A549 (cell line): ENCODE measurements around the gene SIN3A. TPM values are rescaled to one million over a fixed set of nuclear protein-coding genes. Genes with fewer than 3 reads are reported as not detected.
A peak's percentile ranks its signal among the peaks of the same experiment; 100 is the strongest.

ENCODE experiments used
- ATAC-seq, 2 experiments: fragments of 200-7000 bp in 1 of 2; fragments of >200 bp in 1 of 2; cut with Nextera tagmentation in 1 of 2; cut with Tn5 transposase in 1 of 2; 3 replicates each; pipeline versions ENCODE4 v1.8.0 to v1.9.1; 2018 to 2020; ENCODE audit warnings: mild to moderate bottlenecking in 1 of 2, moderate library complexity in 1 of 2
- CTCF ChIA-PET: fragments of 300-600 bp; sonication (Branson Sonifier 250); formaldehyde crosslinking; extraction: SDS; loops from one replicate; lab custom pipeline; 2021; ENCODE audit warnings: antibody characterized with exemption, inconsistent platforms; lab: Yijun Ruan, JAX
- POLR2A ChIA-PET: fragments of 350-600 bp; formaldehyde crosslinking; extraction: SDS; loops from one replicate; lab custom pipeline; 2021; ENCODE audit warnings: antibody characterized with exemption, inconsistent platforms; lab: Yijun Ruan, JAX
- DNase-seq, 2 experiments: peaks; one replicate each; pipeline versions ENCODE4 v3.0.0 to v3.0.0-alpha.2; 2011 to 2016; ENCODE audit warnings: low read depth in 1 of 2, low spot score in 1 of 2
- FAIRE-seq: peaks from 2 replicates; lab custom pipeline; 2011; peaks lifted over from hg19 to GRCh38; lab: Jason Lieb, UNC
- H3K27ac ChIP-seq, 2 experiments: fragments of >200 bp; sonication (Bioruptor Twin); formaldehyde crosslinking; 3 replicates each; pipeline ENCODE4 v1.5.1; 2016 to 2017
- H3K4me1 ChIP-seq: fragments of >200 bp; sonication (Bioruptor Twin); formaldehyde crosslinking; 3 replicates; pipeline ENCODE4 v1.6.1; 2016
- H3K4me2 ChIP-seq: fragments of >200 bp; sonication (Bioruptor Twin); formaldehyde crosslinking; 3 replicates; pipeline ENCODE4 v1.6.1; 2016
- H3K4me3 ChIP-seq: fragments of >200 bp; sonication (Bioruptor Twin); formaldehyde crosslinking; 3 replicates; pipeline ENCODE4 v1.5.1; 2016
- H3K9me3 ChIP-seq: fragments of >200 bp; sonication (Bioruptor Twin); formaldehyde crosslinking; 3 replicates; pipeline ENCODE4 v1.6.1; 2016
- CHD2 ChIP-seq: fragments of 150-350 bp; IDR thresholded peaks from 2 replicates; pipeline ENCODE4 v1.6.1; 2014; ENCODE audit warnings: low read length; ENCODE audit not compliant: partially characterized antibody
- ELK1 ChIP-seq: fragments of 150-350 bp; IDR thresholded peaks from 2 replicates; pipeline ENCODE4 v1.6.1; 2014; ENCODE audit warnings: low read depth, mild to moderate bottlenecking, low read length
- JUN ChIP-seq, 2 experiments: fragments of >200 bp; sonication (Bioruptor Twin); formaldehyde crosslinking; IDR thresholded peaks; 2 replicates in 1 of 2; 3 replicates in 1 of 2; pipeline ENCODE4 v1.6.1; 2016 to 2017
- KDM1A ChIP-seq: fragments of 200-600 bp; sonication (generic); IDR thresholded peaks from 2 replicates; pipeline ENCODE4 v1.6.1; 2016; ENCODE audit warnings: low read depth, mild to moderate bottlenecking
- KDM5A ChIP-seq: fragments of 200-600 bp; sonication (generic); IDR thresholded peaks from 2 replicates; pipeline ENCODE4 v1.6.1; 2016; ENCODE audit warnings: antibody characterized with exemption, mild to moderate bottlenecking
- PBX3 ChIP-seq: IDR thresholded peaks from 2 replicates; pipeline ENCODE4 v1.6.1; 2012
- PHF8 ChIP-seq: fragments of 200-600 bp; sonication (generic); IDR thresholded peaks from 2 replicates; pipeline ENCODE4 v1.6.1; 2016; ENCODE audit warnings: low read depth, mild to moderate bottlenecking, antibody characterized with exemption, moderate library complexity, borderline replicate concordance
- POLR2A ChIP-seq: IDR thresholded peaks from 2 replicates; pipeline ENCODE4 v1.6.1; 2012; ENCODE audit warnings: mild to moderate bottlenecking, low read length
- POLR2AphosphoS2 ChIP-seq: conservative IDR thresholded peaks from 2 replicates; pipeline ENCODE4 v1.6.1; 2012; ENCODE audit warnings: low read length, improper control_type of control experiment, inconsistent platforms
- RAD21 ChIP-seq, 2 experiments: fragments of >200 bp in 1 of 2; sonication (Bioruptor Twin) in 1 of 2; formaldehyde crosslinking in 1 of 2; IDR thresholded peaks in 1 of 2; conservative IDR thresholded peaks in 1 of 2; 2 replicates in 1 of 2; 3 replicates in 1 of 2; pipeline ENCODE4 v1.6.1; 2012 to 2018; ENCODE audit warnings: inconsistent platforms in 1 of 2
- RCOR1 ChIP-seq: fragments of 150-350 bp; IDR thresholded peaks from 2 replicates; pipeline ENCODE4 v1.6.1; 2014; ENCODE audit warnings: antibody characterized with exemption, low read length, low read depth
- SMC3 ChIP-seq: fragments of >200 bp; sonication (Bioruptor Twin); formaldehyde crosslinking; IDR thresholded peaks from 3 replicates; pipeline ENCODE4 v1.6.1; 2018; ENCODE audit warnings: inconsistent platforms
- TFCP2L1 ChIP-seq: fragments of 250-450 bp; sonication (Bioruptor Pico); IDR thresholded peaks from 2 replicates; pipeline ENCODE4 v1.5.0; 2021; ENCODE audit warnings: mild to moderate bottlenecking
- WGBS: methylation state at CpG from one replicate; pipeline ENCODE4 v1.1.6; 2017; ENCODE audit errors: missing lambda C conversion rate; 5-methylcytosine and 5-hydroxymethylcytosine counted together
- polyA plus RNA-seq, 4 experiments: library from polyadenylated mRNA; depleted of rRNA in 3 of 4; stranded (reverse); fragments of >200 nt; fragmentation: RNase III in 1 of 4; extraction: RNeasy Plus Mini Kit Qiagen cat#74134 plus additional on column Dnase treatment in 1 of 4; gene quantifications; 2 replicates in 3 of 4; 3 replicates in 1 of 4; pipeline ENCODE4 v1.2.3, GENCODE V29; 2011 to 2017
- TF ChIP-seq, protein P1 (sequence below): IDR thresholded peaks from 2 replicates; pipeline ENCODE4 v1.6.1; 2012

The SIN3A gene
- polyA plus RNA-seq, 2 of the 4 experiments (the other 2 are of a cell fraction), result 35.9 to 48.7 TPM

DNA sequence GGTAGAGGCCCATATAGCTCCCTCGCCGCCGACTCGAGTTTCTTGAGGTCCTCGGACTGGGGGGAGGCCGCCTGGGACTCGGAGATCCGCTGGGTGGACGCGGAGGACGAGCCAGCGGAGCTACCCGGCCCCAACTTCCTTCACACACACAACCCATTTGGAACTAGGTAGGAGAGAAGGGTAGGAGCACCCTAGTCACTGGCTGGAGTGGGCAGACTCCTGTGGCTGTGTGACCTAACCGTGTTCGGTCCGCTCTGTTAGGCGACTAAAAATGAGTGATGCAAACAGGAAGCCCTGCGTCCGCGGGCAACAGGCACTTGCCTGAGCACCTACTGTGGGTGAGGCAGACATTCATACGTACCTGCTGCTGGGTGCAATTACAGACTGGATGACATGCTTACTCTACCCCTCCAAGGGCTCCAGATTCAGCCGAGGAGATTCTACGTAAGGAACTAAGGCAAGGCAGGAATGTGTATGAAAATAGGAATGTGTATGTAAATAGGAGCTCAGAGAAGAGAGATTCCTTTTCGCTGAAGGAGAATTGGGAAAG is 4.6 kb upstream of the SIN3A start:
- ATAC-seq (no peak), FAIRE-seq (no peak), DNase-seq (peak; percentile 55 to 72)
- peak overlapping the region; percentile 92 for H3K27ac ChIP-seq
- peak overlapping the region; percentile 87 for H3K4me2 ChIP-seq
- CTCF ChIA-PET, result interaction anchor here (0.6 to 7.0 kb wide), 11 partner anchors 8 to 191 kb away, joined by 3 to 49 read pairs (median 5); partner anchors contain the start of genes MAN2C1 and SNX33
- peaks cover 20% of the 10 kb centered on the region for H3K4me1 ChIP-seq
- peak overlapping the region; percentile 74 for H3K4me3 ChIP-seq
- WGBS, result 3% methylated on average over 24 of the region's 24 CpGs
- POLR2A ChIA-PET, result interaction anchor here (0.5 to 7.3 kb wide), 10 partner anchors 11 to 191 kb away, joined by 3 to 148 read pairs (median 5); partner anchors contain the start of genes IMP3, MAN2C1, PTPN9 and SNUPN
- peak; percentile 41; the same call in 1 of the 2 replicates for TF ChIP-seq PHF8
- TF ChIP-seq TFCP2L1 (CRISPR knock-in tag), result peak; percentile 48; the same call in 1 of the 2 replicates
- TF ChIP-seq KDM5A, result no peak
- no peaks in the 10 kb centered on the region for H3K9me3 ChIP-seq

GRCh38 chr15:75455424-75455981 is 4.0 kb upstream of the SIN3A start:
- ChIA-PET POLR2A (interaction anchor here (0.5 to 7.3 kb wide), 10 partner anchors 11 to 192 kb away, joined by 3 to 148 read pairs (median 6); partner anchors contain the start of genes IMP3, MAN2C1, PTPN9 and SNUPN), CTCF (interaction anchor here (0.6 to 7.0 kb wide), 11 partner anchors 8 to 192 kb away, joined by 3 to 49 read pairs (median 5); partner anchors contain the start of genes MAN2C1 and SNX33)
- Histone ChIP-seq H3K4me3 (peak overlapping the region; percentile 74), H3K4me2 (peak overlapping the region; percentile 87), H3K9me3 (no peaks in the 10 kb centered on the region), H3K27ac (peak overlapping the region; percentile 92), H3K4me1 (peaks cover 15% of the 10 kb centered on the region)
- no peak for TF ChIP-seq PHF8
- no peak for TF ChIP-seq KDM1A
- TF ChIP-seq RAD21 (conservative IDR thresholded peaks at IDR 0.05 in 1 of 2, IDR thresholded peaks at IDR 0.05 in 1 of 2), result no peak
- TF ChIP-seq PBX3, result peak; percentile 46; the same call in 1 of the 2 replicates
- TF ChIP-seq RCOR1, result no peak
- peak; percentile 64 for TF ChIP-seq POLR2AphosphoS2
- TF ChIP-seq, protein P1, sequence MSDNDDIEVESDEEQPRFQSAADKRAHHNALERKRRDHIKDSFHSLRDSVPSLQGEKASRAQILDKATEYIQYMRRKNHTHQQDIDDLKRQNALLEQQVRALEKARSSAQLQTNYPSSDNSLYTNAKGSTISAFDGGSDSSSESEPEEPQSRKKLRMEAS, result no peak; the same call in 1 of the 2 replicates
- TF ChIP-seq JUN (IDR thresholded peaks at IDR 0.05), result peak in 1 of 2 experiments; percentile 37; a peak in 2 of 5 replicates
- FAIRE-seq, result no peak
- ATAC-seq, result peak in 1 of 2 experiments; percentile 28; a peak in 3 of 6 replicates
- DNase-seq, result peak; percentile 80 to 92
- under 1% methylated on average over 42 of the region's 48 CpGs for WGBS

GRCh38 chr15:75454471-75455378 is 3.2 kb upstream of the SIN3A start:
- DNase-seq, result peak in 1 of 2 experiments; percentile 71
- ATAC-seq, result peak in 1 of 2 experiments; percentile 3; a peak in 1 of 6 replicates
- ChIA-PET POLR2A (interaction anchor here (0.6 to 7.3 kb wide), 20 partner anchors 9 to 388 kb away, joined by 3 to 148 read pairs (median 4); partner anchors contain the start of genes IMP3, MAN2C1, PTPN9 and SNUPN), CTCF (interaction anchor here (0.6 to 7.0 kb wide), 15 partner anchors 9 to 566 kb away, joined by 3 to 49 read pairs (median 4); partner anchors contain the start of genes IMP3 and MAN2C1)
- WGBS, result 0% methylated on average over 42 of the region's 116 CpGs
- no peak for FAIRE-seq
- H3K4me1 ChIP-seq, result peaks cover 9% of the 10 kb centered on the region
- H3K4me2 ChIP-seq, result peak overlapping the region; percentile 87
- peak; percentile 36; the same call in 1 of the 2 replicates for TF ChIP-seq PHF8
- peak; percentile 1; the same call in 1 of the 2 replicates for TF ChIP-seq POLR2A
- no peak for TF ChIP-seq KDM1A
- peak in 1 of 2 experiments; percentile 74; a peak in 3 of 5 replicates for TF ChIP-seq JUN (IDR thresholded peaks at IDR 0.05)
- TF ChIP-seq CHD2, result no peak
- no peak for TF ChIP-seq ELK1
- 0 out of 3 replicates have a peak, but pooled peaks have one; percentile 8 for TF ChIP-seq SMC3
- 0 out of 5 replicates have a peak, but pooled peaks of 1 of the 2 experiments have one; percentile 12 for TF ChIP-seq RAD21 (conservative IDR thresholded peaks at IDR 0.05 in 1 of 2, IDR thresholded peaks at IDR 0.05 in 1 of 2)
- H3K27ac ChIP-seq, result peak overlapping the region; percentile 92
- H3K9me3 ChIP-seq, result no peaks in the 10 kb centered on the region
- H3K4me3 ChIP-seq, result peak overlapping the region; percentile 74
